ENCODE measurements around the gene SLC27A5.

DNA sequence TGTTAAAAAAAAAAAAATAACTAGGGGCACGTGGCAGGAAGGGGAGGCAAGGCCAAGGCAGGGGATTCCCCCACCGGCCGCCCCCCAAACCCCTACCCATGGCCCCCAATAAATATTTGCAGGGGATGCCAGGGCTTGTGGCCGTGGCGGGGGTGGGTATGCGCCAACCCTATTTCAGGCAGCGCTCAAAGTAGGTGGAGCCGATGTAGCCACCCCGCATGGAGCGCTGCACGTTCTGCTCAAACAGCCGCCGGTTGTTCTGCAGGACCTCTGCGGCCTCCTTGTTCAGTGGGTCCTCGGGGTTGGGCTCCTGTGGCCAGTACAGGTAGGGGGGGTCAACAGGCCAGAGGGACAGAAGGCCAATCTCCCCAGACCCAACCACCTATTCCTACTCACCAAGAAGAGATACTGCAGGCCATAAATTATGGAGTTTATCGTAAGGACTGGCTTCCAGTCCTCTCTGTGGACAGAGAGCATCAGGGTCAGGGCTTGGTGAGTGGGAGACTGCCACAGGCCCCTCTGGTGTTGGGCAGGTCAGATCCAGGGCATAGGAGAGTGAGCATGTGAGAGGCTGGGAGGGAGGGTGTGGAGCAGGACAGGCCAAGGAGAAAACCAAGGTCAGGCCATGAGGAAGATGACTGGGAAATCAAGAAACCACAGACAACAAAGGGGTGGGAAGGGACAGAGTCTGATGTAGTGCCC, 44.3 kb upstream of the SLC27A5 start:
- TF ChIP-seq, protein P1, sequence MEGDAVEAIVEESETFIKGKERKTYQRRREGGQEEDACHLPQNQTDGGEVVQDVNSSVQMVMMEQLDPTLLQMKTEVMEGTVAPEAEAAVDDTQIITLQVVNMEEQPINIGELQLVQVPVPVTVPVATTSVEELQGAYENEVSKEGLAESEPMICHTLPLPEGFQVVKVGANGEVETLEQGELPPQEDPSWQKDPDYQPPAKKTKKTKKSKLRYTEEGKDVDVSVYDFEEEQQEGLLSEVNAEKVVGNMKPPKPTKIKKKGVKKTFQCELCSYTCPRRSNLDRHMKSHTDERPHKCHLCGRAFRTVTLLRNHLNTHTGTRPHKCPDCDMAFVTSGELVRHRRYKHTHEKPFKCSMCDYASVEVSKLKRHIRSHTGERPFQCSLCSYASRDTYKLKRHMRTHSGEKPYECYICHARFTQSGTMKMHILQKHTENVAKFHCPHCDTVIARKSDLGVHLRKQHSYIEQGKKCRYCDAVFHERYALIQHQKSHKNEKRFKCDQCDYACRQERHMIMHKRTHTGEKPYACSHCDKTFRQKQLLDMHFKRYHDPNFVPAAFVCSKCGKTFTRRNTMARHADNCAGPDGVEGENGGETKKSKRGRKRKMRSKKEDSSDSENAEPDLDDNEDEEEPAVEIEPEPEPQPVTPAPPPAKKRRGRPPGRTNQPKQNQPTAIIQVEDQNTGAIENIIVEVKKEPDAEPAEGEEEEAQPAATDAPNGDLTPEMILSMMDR (conservative IDR thresholded peaks at IDR 0.05 in 1 of 2, IDR thresholded peaks at IDR 0.05 in 1 of 2; ENCODE audit: extremely low read depth in 1 of 2, insufficient read depth in 1 of 2, low read depth in 1 of 2, low read length in 2 of 2): no peak
- no peak for TF ChIP-seq EZH2 (IDR thresholded peaks at IDR 0.05; ENCODE audit: borderline replicate concordance, low read length)

All from mammary epithelial cell (primary cell).